Embryonic facial prominence (tissue), 1 donor: ENCODE measurements around the gene UQCRHL.

Source experiments
- DNase-seq: peaks from one replicate; pipeline ENCODE4 v3.0.0-alpha.2; 2016; ENCODE audit errors: extremely low spot score

The UQCRHL gene

DNA sequence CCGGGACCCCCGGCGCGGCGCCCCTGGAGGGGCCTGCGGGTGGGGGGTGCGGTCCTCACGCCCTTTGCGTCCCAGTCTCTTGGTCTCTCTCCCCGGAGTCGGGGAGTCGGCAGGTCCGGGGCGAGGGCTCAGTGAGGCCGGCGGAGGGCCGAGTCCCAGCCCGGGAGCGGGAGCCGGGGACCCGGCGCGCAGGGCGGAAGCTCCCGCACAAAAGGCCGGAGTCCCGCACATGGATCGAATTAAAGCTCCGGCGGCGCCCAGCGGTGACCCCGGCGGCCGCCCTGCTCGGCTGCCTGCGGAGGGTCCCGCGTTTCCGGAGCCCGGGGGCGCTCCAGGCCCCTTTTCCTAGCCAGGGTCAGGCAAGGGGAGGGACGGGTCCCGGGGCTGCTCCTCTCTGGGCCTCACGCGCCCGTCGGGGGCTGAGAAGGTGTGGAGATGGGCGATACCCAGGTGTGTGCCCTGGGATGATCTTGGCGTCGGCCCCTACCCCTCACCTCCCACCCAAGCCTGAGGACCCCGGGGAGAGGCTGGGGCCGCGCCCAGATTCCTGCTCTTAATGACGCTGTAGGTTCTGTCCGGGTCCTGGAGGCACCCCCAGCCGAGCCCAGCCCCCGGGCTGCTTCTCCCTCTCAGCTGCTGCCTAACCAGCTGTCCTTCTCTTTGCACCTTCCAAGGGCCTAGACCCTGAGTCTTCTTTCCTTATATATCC is 48.3 kb downstream of the UQCRHL start:
- DNase-seq = no peak

GRCh38 chr1:15758343-15758931 is 49.0 kb downstream of the UQCRHL start, which contains the start of gene FBLIM1:
FBLIM1 (plus strand) TSS chr1:15758795; CDS start chr1:15764984, 6,189 bp downstream.
- no peak for DNase-seq

DNA sequence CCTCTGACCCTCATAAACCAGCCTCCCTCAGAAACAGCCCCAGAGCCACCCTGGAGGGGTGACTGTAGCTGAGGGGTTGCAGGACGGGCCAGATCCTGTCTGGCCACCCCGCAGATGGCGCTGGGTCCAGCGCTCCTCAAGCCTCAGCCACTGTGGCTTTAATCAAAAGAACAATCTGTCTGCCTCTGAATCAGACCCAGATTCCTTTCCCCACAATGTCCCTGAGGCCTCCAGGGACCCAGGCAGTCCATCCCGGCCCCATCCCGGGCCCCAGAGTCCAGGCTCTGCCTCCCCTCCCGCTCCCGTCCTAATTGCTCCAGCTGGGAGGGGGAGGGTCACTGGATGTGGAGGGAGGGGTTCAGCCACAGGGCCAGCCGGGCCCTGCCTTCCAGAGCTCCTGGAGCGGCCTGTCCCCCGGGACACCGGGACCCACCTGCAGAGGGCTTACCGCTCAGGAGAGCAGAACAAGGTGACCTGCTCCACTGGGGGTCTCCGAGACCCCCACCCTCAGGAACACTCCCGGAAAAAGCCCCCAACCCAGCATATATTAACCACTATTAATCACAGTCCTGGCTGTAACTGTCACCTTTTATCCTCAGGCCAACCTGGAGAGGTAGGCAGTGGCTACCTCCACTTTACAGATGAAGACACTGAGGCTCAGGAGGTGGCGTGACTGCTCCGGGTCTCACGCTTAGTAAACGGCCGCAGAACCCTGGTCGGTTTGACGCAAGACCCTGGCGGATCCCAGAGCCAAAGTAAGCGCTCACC is 49.7 kb downstream of the UQCRHL start:
- no peak for DNase-seq
